HG03457 (cell line): Measurements from ENCODE around the gene TCEAL5.
A peak's percentile ranks its signal among the peaks of the same experiment; 100 is the strongest.
"Not testable (repeated sequence)": the region's sequence is repeated elsewhere in the genome, so short reads cannot be mapped to it uniquely, and the experiment has no call there.

Experiments used
- ATAC-seq: cut with Tn5 transposase; IDR thresholded peaks from one replicate; pipeline ENCODE4 v1.9.1; 2021; ENCODE audit warnings: moderate number of reproducible peaks; ENCODE audit not compliant: unreplicated experiment

The TCEAL5 gene, protein sequence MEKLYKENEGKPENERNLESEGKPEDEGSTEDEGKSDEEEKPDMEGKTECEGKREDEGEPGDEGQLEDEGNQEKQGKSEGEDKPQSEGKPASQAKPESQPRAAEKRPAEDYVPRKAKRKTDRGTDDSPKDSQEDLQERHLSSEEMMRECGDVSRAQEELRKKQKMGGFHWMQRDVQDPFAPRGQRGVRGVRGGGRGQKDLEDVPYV

DNA sequence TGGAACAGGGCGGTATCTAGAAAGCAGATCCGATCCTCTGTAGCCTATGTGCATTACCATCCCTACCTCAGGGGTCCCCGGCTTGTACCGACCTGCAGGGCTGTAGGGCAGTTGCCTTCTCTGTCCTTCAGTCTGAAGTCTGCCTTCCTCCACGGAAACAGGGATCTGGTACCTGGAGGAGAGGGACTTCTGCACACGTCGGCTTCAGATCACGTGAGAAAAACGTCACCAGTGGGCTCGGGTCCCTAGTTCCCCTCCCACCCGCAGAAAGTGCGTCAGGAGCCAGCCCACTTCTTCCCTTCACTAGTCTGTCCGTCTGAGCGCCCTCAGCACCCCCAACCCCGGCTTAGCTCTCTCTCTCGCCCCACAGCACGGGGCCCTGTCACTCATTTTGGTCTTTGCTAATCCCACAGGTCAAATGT, at the start of gene TCEAL5:
Gene TCEAL5, minus strand, starts transcription at position 170 of the 422 bp plus-strand sequence. CDS start 2,187 bp downstream, outside the sequence.
- no peak for ATAC-seq

DNA sequence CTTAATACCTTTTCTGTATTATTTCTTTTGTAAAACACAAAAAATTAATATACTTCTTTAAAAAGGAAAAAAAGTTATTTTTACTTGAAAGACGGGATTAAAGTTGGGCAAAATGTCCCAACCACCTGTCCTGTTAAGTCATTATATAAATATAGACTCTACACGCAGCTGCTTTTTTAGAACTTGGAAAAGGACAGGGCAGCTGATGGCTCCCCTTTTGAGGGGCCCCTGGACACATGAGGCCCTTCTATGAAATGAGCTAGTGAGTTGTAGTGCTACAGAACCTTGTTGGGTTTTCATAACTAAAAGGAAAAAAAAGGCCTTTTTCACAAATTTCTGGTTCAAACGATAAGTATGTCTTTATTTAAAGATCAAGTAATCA, 34.8 kb upstream of the TCEAL5 start:
- ATAC-seq = no peak

DNA sequence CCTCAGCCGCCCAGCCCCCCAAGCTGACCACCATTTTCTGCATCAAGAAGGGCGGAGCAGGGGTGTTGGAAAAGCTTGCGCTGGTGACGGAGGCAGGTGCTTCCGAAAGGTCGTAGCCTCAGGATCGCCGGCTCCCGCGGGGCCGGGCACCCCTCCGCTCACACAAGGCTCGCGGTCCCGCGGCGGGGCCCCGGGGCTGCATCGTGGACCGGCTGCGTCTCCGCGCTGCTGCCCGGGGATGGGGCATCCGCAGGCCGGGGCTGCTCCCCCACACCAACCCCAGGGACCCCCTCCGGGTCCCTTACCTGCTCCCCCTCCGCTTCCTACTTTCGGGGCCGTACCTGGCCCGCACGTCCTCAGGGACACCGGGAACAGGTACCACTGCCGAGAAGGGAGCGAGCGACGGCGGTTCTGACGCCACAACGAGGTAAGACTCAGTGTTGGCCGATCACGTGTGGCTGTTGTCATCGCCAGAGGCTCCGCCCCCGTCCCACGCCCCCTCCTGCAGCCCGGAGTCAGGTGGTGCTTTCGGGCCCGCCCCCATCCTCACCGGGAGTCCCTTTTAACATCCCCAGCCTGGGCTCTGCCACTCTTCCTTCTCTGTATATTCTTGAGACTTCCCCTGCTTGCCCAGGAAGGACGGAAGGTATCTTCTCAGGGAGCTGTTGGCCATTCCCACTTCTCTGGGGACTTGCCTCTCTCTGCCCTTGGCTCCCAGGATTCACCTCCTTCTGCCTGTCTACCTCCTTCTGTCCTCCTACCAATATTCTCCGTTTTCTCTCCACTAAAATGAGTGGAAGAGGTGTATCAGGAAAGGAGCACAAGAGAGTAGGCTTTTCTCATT, 34.2 kb upstream of the TCEAL5 start, which contains the start of gene BEX2:
Gene BEX2, minus strand, starts transcription at position 436 of the 844 bp plus-strand sequence. CDS start 1,014 bp downstream, outside the sequence.
- peak; percentile 93 for ATAC-seq

- ATAC-seq = no peak
These were observed 33.5 kb upstream of the TCEAL5 start for GRCh38 chrX:103309860-103310554.

DNA sequence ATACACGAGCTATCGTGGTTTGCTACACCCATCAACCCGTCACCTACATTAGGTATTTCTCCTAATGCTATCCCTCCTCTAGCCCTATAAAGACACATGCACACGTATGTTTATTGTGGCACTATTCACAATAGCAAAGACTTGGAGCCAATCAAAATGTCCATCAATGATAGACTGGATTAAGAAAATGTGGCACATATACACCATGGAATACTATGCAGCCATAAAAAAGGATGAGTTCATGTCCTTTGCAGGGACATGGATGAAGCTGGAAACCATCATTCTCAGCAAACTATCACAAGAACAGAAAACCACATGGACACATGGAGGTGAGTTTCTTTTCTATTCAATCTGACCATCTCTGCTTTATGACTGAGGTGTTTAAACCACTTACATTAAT, 29.1 kb upstream of the TCEAL5 start:
- not testable (repeated sequence) for ATAC-seq

GRCh38 chrX:103304705-103305104, 28.2 kb upstream of the TCEAL5 start:
- ATAC-seq = no peak

DNA sequence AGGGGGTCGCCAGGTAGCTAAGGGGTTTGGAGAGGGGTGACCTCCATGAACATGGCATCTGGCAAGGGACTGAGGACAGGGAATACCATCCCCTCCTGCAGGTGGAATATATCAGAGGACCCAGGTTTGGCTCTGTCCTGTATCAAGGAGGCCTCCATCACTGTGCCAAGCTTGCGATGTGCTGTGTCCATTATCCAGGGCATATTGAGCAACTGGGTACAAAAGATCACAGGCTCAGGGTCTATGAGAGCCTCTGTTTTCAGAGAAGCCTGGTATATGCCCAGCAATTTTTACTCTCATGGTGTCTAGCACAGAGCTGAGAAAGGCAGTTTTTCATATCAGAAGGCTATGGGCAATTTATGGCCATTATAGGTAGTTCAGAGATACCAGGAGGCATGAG, 16.6 kb upstream of the TCEAL5 start:
- ATAC-seq = no peak

GRCh38 chrX:103279624-103280023, 3.1 kb upstream of the TCEAL5 start:
- ATAC-seq = no peak

DNA sequence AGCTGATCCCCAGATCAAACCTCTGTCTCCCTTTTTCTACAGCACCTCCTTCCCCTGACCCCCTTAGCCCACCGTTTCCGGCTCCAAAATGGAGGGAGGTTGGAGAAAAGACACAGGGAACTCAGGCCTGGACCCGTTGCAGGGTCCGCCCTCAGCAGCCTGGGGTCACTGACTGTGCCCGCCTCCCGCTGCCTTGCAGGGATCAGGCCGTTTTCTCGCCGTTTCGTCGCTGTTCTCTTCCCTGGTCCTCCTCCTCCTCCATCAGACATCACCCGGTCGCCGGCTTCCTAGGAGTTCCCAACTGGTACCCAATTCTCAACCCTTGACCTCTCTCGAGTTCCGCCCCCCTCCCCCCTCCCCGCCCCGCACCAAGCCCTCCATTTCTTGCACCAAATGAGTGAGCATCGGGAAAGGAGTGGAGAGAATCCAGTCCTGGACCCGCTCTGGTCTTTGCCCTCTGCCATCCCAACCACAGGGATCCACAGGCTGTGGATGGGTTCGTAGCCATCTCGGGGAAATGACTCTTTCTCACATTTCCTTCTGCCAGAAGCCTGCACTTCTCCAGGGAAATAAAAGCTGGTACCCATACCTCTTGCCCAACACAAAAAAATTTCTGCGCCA, 493 bp downstream of the TCEAL5 start:
- ATAC-seq = no peak

GRCh38 chrX:103274284-103274683, 2.3 kb downstream of the TCEAL5 start:
- ATAC-seq = no peak

- ATAC-seq = no peak
These were observed 18.3 kb downstream of the TCEAL5 start for GRCh38 chrX:103258275-103258674.

- no peak for ATAC-seq
These were observed 19.9 kb downstream of the TCEAL5 start for GRCh38 chrX:103256651-103257050.

DNA sequence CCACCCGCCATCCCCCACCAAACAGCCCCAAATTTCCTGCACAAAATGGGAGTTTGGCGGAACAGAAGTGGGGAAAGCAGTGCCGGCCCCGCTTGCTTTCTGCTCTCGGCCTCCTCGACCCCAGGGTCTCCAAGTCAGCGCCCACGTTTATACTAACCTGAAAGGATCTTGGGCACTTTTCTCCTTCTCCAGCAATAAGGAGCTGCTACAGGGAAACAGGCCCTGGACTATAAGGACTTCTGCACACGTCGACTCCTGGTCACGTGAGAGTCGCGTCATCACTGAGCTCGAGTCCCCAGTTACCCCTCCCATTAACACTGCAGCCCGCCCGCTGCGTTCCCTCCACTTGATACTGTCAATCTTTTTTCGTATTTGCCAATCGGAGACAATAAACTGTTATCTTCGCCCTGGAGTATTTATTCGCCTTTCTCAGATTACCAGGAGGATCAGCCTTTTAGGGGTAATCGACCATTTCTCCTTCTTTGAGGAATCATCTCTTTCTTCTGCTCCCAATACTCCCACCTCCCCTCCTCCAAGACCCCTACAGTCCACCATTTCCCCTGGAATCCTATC, 21.5 kb downstream of the TCEAL5 start, which contains the start of gene TCEAL8:
Gene TCEAL8, minus strand, starts transcription at position 235 of the 573 bp plus-strand sequence. CDS start 1,176 bp downstream, outside the sequence.
- peak; percentile 97 for ATAC-seq

- peak; percentile 55 for ATAC-seq
These were observed 22.3 kb downstream of the TCEAL5 start for GRCh38 chrX:103254171-103254824.

DNA sequence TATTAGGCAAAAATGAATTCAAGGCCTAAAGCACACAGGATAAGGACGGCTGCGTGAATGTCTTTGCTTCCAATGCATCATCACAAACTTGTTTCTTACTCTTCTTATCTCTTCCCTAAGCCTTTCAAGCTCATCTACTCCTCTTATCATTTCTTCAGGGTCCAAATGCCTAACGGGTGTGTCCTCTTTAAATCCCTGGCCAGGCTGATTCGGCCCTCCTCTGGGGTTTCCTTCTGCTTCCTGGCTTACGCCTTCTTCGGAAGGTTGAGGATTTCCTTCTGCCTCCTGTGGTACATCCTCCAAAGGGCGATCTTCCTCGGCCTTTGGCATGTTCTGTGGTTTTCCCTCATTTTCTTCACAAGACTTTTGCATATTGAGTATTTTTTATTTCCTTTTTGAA, 22.9 kb downstream of the TCEAL5 start:
- no peak for ATAC-seq

- no peak for ATAC-seq
These were observed 25.6 kb downstream of the TCEAL5 start for GRCh38 chrX:103250977-103251376.

GRCh38 chrX:103249805-103250204, 26.7 kb downstream of the TCEAL5 start:
- no peak for ATAC-seq

- no peak for ATAC-seq
These were observed 28.0 kb downstream of the TCEAL5 start for GRCh38 chrX:103248553-103248952.

GRCh38 chrX:103240155-103240554, 36.4 kb downstream of the TCEAL5 start:
- ATAC-seq = no peak

GRCh38 chrX:103236296-103236695, 40.3 kb downstream of the TCEAL5 start:
- ATAC-seq = no peak
